Hepatocyte (in vitro differentiated cells): ENCODE data around the gene ZMYM1. TPM values are rescaled to one million over a fixed set of nuclear protein-coding genes. Genes with fewer than 3 reads are reported as not detected.
"Not testable (repeated sequence)": the region's sequence is repeated elsewhere in the genome, so short reads cannot be mapped to it uniquely, and the experiment has no call there.

ENCODE experiments used
- DNase-seq: peaks from one replicate; pipeline ENCODE4 v3.0.0-alpha.2; 2016; ENCODE audit warnings: low spot score
- H2AFZ ChIP-seq: fragments of 200-600 bp; sonication (generic); 2 replicates; pipeline ENCODE4 v1.6.0; 2016; ENCODE audit warnings: antibody characterized with exemption, mild to moderate bottlenecking
- H3K27ac ChIP-seq: fragments of 200-600 bp; sonication (generic); 2 replicates; pipeline ENCODE4 v1.5.1; 2016; ENCODE audit warnings: mild to moderate bottlenecking
- H3K27me3 ChIP-seq: fragments of 200-600 bp; sonication (generic); 2 replicates; pipeline ENCODE4 v1.6.1; 2016
- H3K36me3 ChIP-seq: fragments of 200-600 bp; sonication (generic); replicated peaks from 2 replicates; pipeline ENCODE4 v1.5.1; 2016; ENCODE audit warnings: low read depth; ENCODE audit not compliant: insufficient read depth
- H3K4me1 ChIP-seq: fragments of 200-600 bp; sonication (generic); 2 replicates; pipeline ENCODE4 v1.5.1; 2016; ENCODE audit warnings: mild to moderate bottlenecking, moderate library complexity; ENCODE audit not compliant: insufficient read depth
- H3K4me2 ChIP-seq: fragments of 200-600 bp; sonication (generic); 2 replicates; pipeline ENCODE4 v1.6.0; 2016
- H3K4me3 ChIP-seq: fragments of 200-600 bp; sonication (generic); 2 replicates; pipeline ENCODE4 v1.5.1; 2016; ENCODE audit warnings: mild to moderate bottlenecking
- H3K79me2 ChIP-seq: fragments of 200-600 bp; sonication (generic); 2 replicates; pipeline ENCODE4 v1.6.0; 2017; ENCODE audit warnings: mild to moderate bottlenecking
- H3K9me2 ChIP-seq: fragments of 200-600 bp; sonication (generic); replicated peaks from 2 replicates; pipeline ENCODE4 v1.6.0; 2017; ENCODE audit warnings: mild to moderate bottlenecking; ENCODE audit not compliant: insufficient read depth
- H3K9me3 ChIP-seq: fragments of 200-600 bp; sonication (generic); 2 replicates; pipeline ENCODE4 v1.5.1; 2016; ENCODE audit warnings: low read depth, mild to moderate bottlenecking
- H4K20me1 ChIP-seq: fragments of 200-600 bp; sonication (generic); 2 replicates; pipeline ENCODE4 v1.6.0; 2016; ENCODE audit warnings: mild to moderate bottlenecking; ENCODE audit not compliant: insufficient read depth, poor library complexity, severe bottlenecking
- EZH2 ChIP-seq: fragments of 200-600 bp; sonication (generic); IDR thresholded peaks from 2 replicates; pipeline ENCODE4 v1.6.1; 2016; ENCODE audit warnings: antibody characterized with exemption, mild to moderate bottlenecking, borderline replicate concordance
- EZH2phosphoT487 ChIP-seq: fragments of 200-600 bp; sonication (generic); IDR thresholded peaks from one replicate; pipeline ENCODE4 v1.6.1; 2018; ENCODE audit warnings: antibody characterized with exemption, mild to moderate bottlenecking, low read depth, moderate library complexity; ENCODE audit not compliant: unreplicated experiment, severe bottlenecking
- WGBS: methylation state at CpG from one replicate; pipeline ENCODE4 v1.1.6; 2016; ENCODE audit warnings: low lambda C conversion rate; ENCODE audit errors: missing lambda C conversion rate; 5-methylcytosine and 5-hydroxymethylcytosine counted together
- polyA plus RNA-seq: library from polyadenylated mRNA; unstranded; fragments of >200 nt; fragmentation: Nextera tagmentation; extraction: Ambion mirVana; gene quantifications from 2 replicates; pipeline ENCODE4 v1.2.1, GENCODE V29; 2016
- total RNA-seq: library from RNA; depleted of rRNA; stranded (reverse); fragments of >200 nt; gene quantifications from 2 replicates; pipeline ENCODE4 v1.2.3, GENCODE V29; 2014
- TF ChIP-seq, protein P1 (sequence below): fragments of 200-600 bp; sonication (generic); IDR thresholded peaks from 2 replicates; pipeline ENCODE4 v1.5.1; 2016; ENCODE audit warnings: antibody characterized with exemption, mild to moderate bottlenecking; ENCODE audit not compliant: poor library complexity

ZMYM1 gene
- total and polyA plus RNA-seq, 2 experiments from 2014 or later = 3.8 to 18.7 TPM

GRCh38 chr1:35053433-35053832 is 25.8 kb upstream of the ZMYM1 start:
- H3K9me2 ChIP-seq = no peaks in the 10 kb centered on the region
- no peak overlapping the region for H3K4me2 ChIP-seq
- whole genome bisulfite sequencing = 90% methylated on average over 3 of the region's 3 CpGs
- H2AFZ ChIP-seq = no peak overlapping the region
- no peaks in the 10 kb centered on the region for H3K79me2 ChIP-seq
- no peaks in the 10 kb centered on the region for H4K20me1 ChIP-seq
- no peak overlapping the region for H3K4me3 ChIP-seq
- H3K9me3 ChIP-seq = no peaks in the 10 kb centered on the region
- DNase-seq = no peak
- no peaks in the 10 kb centered on the region for H3K36me3 ChIP-seq
- H3K4me1 ChIP-seq = no peaks in the 10 kb centered on the region
- no peak overlapping the region for H3K27ac ChIP-seq
- peaks cover 6% of the 10 kb centered on the region for H3K27me3 ChIP-seq
- TF ChIP-seq, protein P1, sequence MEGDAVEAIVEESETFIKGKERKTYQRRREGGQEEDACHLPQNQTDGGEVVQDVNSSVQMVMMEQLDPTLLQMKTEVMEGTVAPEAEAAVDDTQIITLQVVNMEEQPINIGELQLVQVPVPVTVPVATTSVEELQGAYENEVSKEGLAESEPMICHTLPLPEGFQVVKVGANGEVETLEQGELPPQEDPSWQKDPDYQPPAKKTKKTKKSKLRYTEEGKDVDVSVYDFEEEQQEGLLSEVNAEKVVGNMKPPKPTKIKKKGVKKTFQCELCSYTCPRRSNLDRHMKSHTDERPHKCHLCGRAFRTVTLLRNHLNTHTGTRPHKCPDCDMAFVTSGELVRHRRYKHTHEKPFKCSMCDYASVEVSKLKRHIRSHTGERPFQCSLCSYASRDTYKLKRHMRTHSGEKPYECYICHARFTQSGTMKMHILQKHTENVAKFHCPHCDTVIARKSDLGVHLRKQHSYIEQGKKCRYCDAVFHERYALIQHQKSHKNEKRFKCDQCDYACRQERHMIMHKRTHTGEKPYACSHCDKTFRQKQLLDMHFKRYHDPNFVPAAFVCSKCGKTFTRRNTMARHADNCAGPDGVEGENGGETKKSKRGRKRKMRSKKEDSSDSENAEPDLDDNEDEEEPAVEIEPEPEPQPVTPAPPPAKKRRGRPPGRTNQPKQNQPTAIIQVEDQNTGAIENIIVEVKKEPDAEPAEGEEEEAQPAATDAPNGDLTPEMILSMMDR = no peak
- TF ChIP-seq EZH2 (no peak), EZH2phosphoT487 (no peak)

GRCh38 chr1:35054282-35054681 is 24.9 kb upstream of the ZMYM1 start:
- not testable (repeated sequence) for H3K4me2 ChIP-seq, H4K20me1 ChIP-seq, H3K4me1 ChIP-seq, H3K9me2 ChIP-seq, H3K9me3 ChIP-seq, H3K79me2 ChIP-seq, DNase-seq, H3K27ac ChIP-seq, H3K4me3 ChIP-seq, H2AFZ ChIP-seq, H3K36me3 ChIP-seq, H3K27me3 ChIP-seq
- 86% methylated on average over 3 of the region's 3 CpGs for WGBS

DNA sequence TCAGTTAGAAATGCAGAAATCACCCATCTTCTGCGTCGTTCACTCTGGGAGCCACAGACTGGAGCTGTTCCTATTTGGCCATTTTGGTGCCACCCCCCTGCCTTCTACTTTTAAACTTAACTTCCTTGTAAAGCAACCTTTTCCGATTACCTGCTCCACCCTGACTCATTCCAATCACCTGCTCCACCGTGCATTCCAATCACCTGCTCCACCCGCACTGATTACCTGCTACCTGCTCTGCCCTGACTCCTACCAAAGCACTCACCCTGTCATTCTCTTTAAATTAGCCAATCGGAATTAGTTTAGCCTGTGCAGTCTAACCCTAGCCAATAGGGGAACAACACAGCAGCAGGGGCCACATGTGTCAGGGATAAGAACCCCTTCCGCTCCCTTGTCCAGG is 20.9 kb upstream of the ZMYM1 start:
- H3K4me2 ChIP-seq, H3K9me3 ChIP-seq, H3K27ac ChIP-seq, H3K79me2 ChIP-seq, H2AFZ ChIP-seq, H4K20me1 ChIP-seq, H3K36me3 ChIP-seq, H3K9me2 ChIP-seq, DNase-seq, H3K27me3 ChIP-seq, H3K4me3 ChIP-seq, H3K4me1 ChIP-seq: not testable (repeated sequence)
- WGBS = 87% methylated on average over 7 of the region's 7 CpGs

DNA sequence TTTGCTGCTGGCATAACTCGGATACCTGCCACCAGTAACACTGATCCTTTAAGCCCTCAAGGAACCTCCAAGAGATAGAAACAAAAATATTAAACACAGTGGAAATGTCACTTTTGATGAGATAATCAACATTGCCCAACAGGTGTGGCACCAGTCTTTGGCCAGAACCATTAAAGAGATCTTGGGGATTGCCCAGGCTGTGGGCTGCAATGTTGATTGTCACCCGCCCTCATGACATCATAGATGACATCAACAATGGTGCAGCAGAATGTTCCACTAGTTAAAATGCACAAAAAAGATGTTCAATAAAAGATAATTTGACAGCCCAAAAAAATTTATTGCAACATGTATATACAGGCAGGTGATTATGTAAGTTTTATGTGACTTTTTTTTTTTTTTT is 20.2 kb upstream of the ZMYM1 start:
- TF ChIP-seq, protein P1 = no peak
- no peak for TF ChIP-seq EZH2phosphoT487
- TF ChIP-seq EZH2 = no peak
- no peak overlapping the region for H3K27ac ChIP-seq
- H3K79me2 ChIP-seq = no peaks in the 10 kb centered on the region
- H3K4me3 ChIP-seq = no peak overlapping the region
- WGBS = 77% methylated on average over 2 of the region's 2 CpGs
- H3K4me1 ChIP-seq = no peaks in the 10 kb centered on the region
- no peaks in the 10 kb centered on the region for H4K20me1 ChIP-seq
- no peak overlapping the region for H2AFZ ChIP-seq
- H3K4me2 ChIP-seq = no peak overlapping the region
- H3K9me2 ChIP-seq = no peaks in the 10 kb centered on the region
- no peaks in the 10 kb centered on the region for H3K27me3 ChIP-seq
- no peaks in the 10 kb centered on the region for H3K9me3 ChIP-seq
- H3K36me3 ChIP-seq = no peaks in the 10 kb centered on the region
- DNase-seq = no peak
